HCT116 (cell line): ENCODE data around the gene TBC1D4. TPM values are rescaled to one million over a fixed set of nuclear protein-coding genes. Genes with fewer than 3 reads are reported as not detected.

ENCODE experiments used
- ATAC-seq: fragments of 200-7000 bp; cut with Tn5 transposase; 2 replicates; pipeline ENCODE4 v1.9.1; 2020; ENCODE audit warnings: mild to moderate bottlenecking, moderate library complexity
- BruUV-seq: library from RNA; stranded (reverse); fragments of 400-500 nt; replicated peaks from 2 replicates; lab custom pipeline; 2021; lab: Mats Ljungman, UMichigan
- CTCF ChIA-PET: fragments of 300-600 bp; sonication (Branson Sonifier 250); formaldehyde crosslinking; loops from one replicate; lab custom pipeline; 2021; ENCODE audit warnings: antibody characterized with exemption; lab: Charles Lee
- POLR2A ChIA-PET: fragments of 300-600, 350-600 bp; sonication (Branson Sonifier 250); formaldehyde crosslinking; loops from one replicate; lab custom pipeline; 2021; ENCODE audit warnings: antibody characterized with exemption; lab: Charles Lee
- RAD21 ChIA-PET, 2 experiments: fragments of 300-600 bp; sonication (Branson Sonifier 250); formaldehyde crosslinking; loops; one replicate each; lab custom pipeline; 2023; ENCODE audit warnings: low total read pairs in 2 of 2; ENCODE audit not compliant: uncharacterized antibody in 2 of 2, unreplicated experiment in 2 of 2, low non-redundant PET in 1 of 2; lab: Charles Lee
- DNase-seq: peaks from one replicate; pipeline ENCODE4 v3.0.0-alpha.2; 2010; ENCODE audit warnings: low read depth, low spot score
- H2AFZ ChIP-seq: fragments of 200-600 bp; shearing (Covaris generic), sonication (generic); 2 replicates; pipeline ENCODE4 v1.6.1; 2017; ENCODE audit warnings: low read depth, mixed run types, mixed read lengths, antibody characterized with exemption, low read length; ENCODE audit not compliant: poor library complexity, severe bottlenecking
- H3K27ac ChIP-seq: 2 replicates; pipeline ENCODE4 v1.5.1; 2012; ENCODE audit warnings: low read depth, low read length
- H3K27me3 ChIP-seq: fragments of 200-600 bp; sonication (generic); 2 replicates; pipeline ENCODE4 v1.6.1; 2016; ENCODE audit warnings: mixed run types, low read length, mixed read lengths; ENCODE audit not compliant: insufficient read depth
- H3K36me3 ChIP-seq, 2 experiments: fragments of 200-500 bp in 1 of 2; fragments of 200-600 bp in 1 of 2; sonication (Bioruptor generic) in 1 of 2; sonication (generic) in 1 of 2; 2 replicates each; pipeline versions ENCODE4 v1.5.1 to v1.6.1; 2014 to 2016; ENCODE audit warnings: low read length in 2 of 2, inconsistent platforms in 1 of 2, mixed read lengths in 1 of 2, mixed run types in 1 of 2; ENCODE audit not compliant: insufficient read depth in 2 of 2, control insufficient read depth in 1 of 2
- H3K4me1 ChIP-seq, 2 experiments: fragments of 200-600 bp in 1 of 2; sonication (generic) in 1 of 2; 2 replicates each; pipeline versions ENCODE4 v1.5.1 to v1.6.1; 2012 to 2017; ENCODE audit warnings: low read length in 2 of 2, inconsistent platforms in 1 of 2, mild to moderate bottlenecking in 1 of 2, mixed read lengths in 1 of 2, mixed run types in 1 of 2, moderate library complexity in 1 of 2; ENCODE audit not compliant: insufficient read depth in 2 of 2, control insufficient read depth in 1 of 2
- H3K4me2 ChIP-seq: fragments of 200-600 bp; sonication (generic); 2 replicates; pipeline ENCODE4 v1.6.1; 2017; ENCODE audit warnings: mixed run types, low read length, mixed read lengths
- H3K4me3 ChIP-seq, 2 experiments: fragments of 200-600 bp in 1 of 2; sonication (generic) in 1 of 2; replicated peaks in 1 of 2; 2 replicates each; pipeline ENCODE4 v1.5.1; 2011 to 2016; ENCODE audit warnings: low read length in 2 of 2, control low read depth in 1 of 2, low read depth in 1 of 2, mild to moderate bottlenecking in 1 of 2, mixed read lengths in 1 of 2, mixed run types in 1 of 2
- H3K79me2 ChIP-seq: fragments of 200-600 bp; sonication (generic); 2 replicates; pipeline ENCODE4 v1.6.1; 2017; ENCODE audit warnings: mild to moderate bottlenecking, mixed run types, low read length, moderate library complexity, mixed read lengths; ENCODE audit not compliant: insufficient read depth
- H3K9ac ChIP-seq: fragments of 200-600 bp; sonication (generic); 2 replicates; pipeline ENCODE4 v1.6.1; 2016; ENCODE audit warnings: low read length, mixed read lengths
- H3K9me2 ChIP-seq: fragments of 200-600 bp; sonication (generic), shearing (Covaris generic); 2 replicates; pipeline ENCODE4 v1.6.1; 2017; ENCODE audit warnings: mixed run types, mild to moderate bottlenecking, moderate library complexity; ENCODE audit not compliant: insufficient read depth
- H3K9me3 ChIP-seq, 2 experiments: fragments of 200-500 bp in 1 of 2; fragments of 200-600 bp in 1 of 2; sonication (Bioruptor generic) in 1 of 2; sonication (generic) in 1 of 2; 2 replicates each; pipeline ENCODE4 v1.6.1; 2014 to 2017; ENCODE audit warnings: low read length in 2 of 2, mixed read lengths in 2 of 2, inconsistent platforms in 1 of 2, low read depth in 1 of 2, mild to moderate bottlenecking in 1 of 2, mixed run types in 1 of 2, moderate library complexity in 1 of 2; ENCODE audit not compliant: control insufficient read depth in 1 of 2, insufficient read depth in 1 of 2
- H4K20me1 ChIP-seq: fragments of 200-600 bp; sonication (generic), shearing (Covaris generic); 2 replicates; pipeline ENCODE4 v1.6.1; 2017; ENCODE audit warnings: mixed run types, mild to moderate bottlenecking, moderate library complexity; ENCODE audit not compliant: insufficient read depth
- EGR1 ChIP-seq: IDR thresholded peaks from 2 replicates; pipeline ENCODE4 v1.6.1; 2012; ENCODE audit warnings: low read depth
- EZH2 ChIP-seq: fragments of 200-600 bp; sonication (generic); IDR thresholded peaks from 2 replicates; pipeline ENCODE4 v1.6.1; 2017; ENCODE audit warnings: antibody characterized with exemption, mixed run types
- EZH2phosphoT487 ChIP-seq: fragments of 200-600 bp; IDR thresholded peaks from 2 replicates; pipeline ENCODE4 v1.6.1; 2018; ENCODE audit warnings: antibody characterized with exemption, borderline replicate concordance
- POLR2A ChIP-seq: IDR thresholded peaks from 2 replicates; pipeline ENCODE4 v1.7.0; 2011; ENCODE audit warnings: borderline replicate concordance; ENCODE audit not compliant: insufficient read depth, insufficient read length; ENCODE audit errors: extremely low read depth
- RAD21 ChIP-seq: IDR thresholded peaks from 2 replicates; pipeline ENCODE4 v1.6.1; 2012; ENCODE audit warnings: low read depth, mild to moderate bottlenecking
- REST ChIP-seq: IDR thresholded peaks from 2 replicates; pipeline ENCODE4 v1.6.1; 2012; ENCODE audit warnings: low read depth
- SP1 ChIP-seq: IDR thresholded peaks from 2 replicates; pipeline ENCODE4 v1.6.1; 2012; ENCODE audit warnings: low read depth
- SRF ChIP-seq: IDR thresholded peaks from 2 replicates; pipeline ENCODE4 v1.6.1; 2012; ENCODE audit warnings: low read depth
- TCF7L2 ChIP-seq: IDR thresholded peaks from 2 replicates; pipeline ENCODE4 v1.7.0; 2011; ENCODE audit warnings: borderline replicate concordance, inconsistent platforms; ENCODE audit not compliant: insufficient read depth, insufficient read length; ENCODE audit errors: extremely low read depth
- YY1 ChIP-seq: IDR thresholded peaks from 2 replicates; pipeline ENCODE4 v1.6.1; 2011; ENCODE audit warnings: low read length, low read depth, moderate library complexity, mild to moderate bottlenecking; ENCODE audit not compliant: insufficient replicate concordance; ENCODE audit errors: extremely low read depth
- intact Hi-C: fragments of 100-400 bp; cut with micrococcal nuclease; formaldehyde crosslinking; loops from 2 replicates; pipeline ENCODE4 v1.10.0; 2022
- total RNA-seq: library from RNA; stranded (reverse); gene quantifications from one replicate; pipeline ENCODE4 v1.2.1, GENCODE V29; 2021; ENCODE audit not compliant: unreplicated experiment

TBC1D4 gene
- total RNA-seq, 1 experiment from 2014 or later = 24.6 TPM

- TF ChIP-seq REST (no peak), TCF7L2 (peak; percentile 53), EGR1 (no peak), POLR2A (peak; percentile 20), YY1 (peak; percentile 16), EZH2phosphoT487 (no peak), RAD21 (peak; percentile 68), SP1 (peak; percentile 52), SRF (no peak)
Observed at GRCh38 chr13:75482070-75482819, at the start of gene TBC1D4 (continued).

GRCh38 chr13:75530549-75530961, 48.6 kb upstream of the TBC1D4 start:
- no peaks in the 10 kb centered on the region for H3K9me3 ChIP-seq
- peaks cover 13 to 24% of the 10 kb centered on the region in 2 experiments; a peak in 3 of 4 replicates for H3K36me3 ChIP-seq
- H3K27me3 ChIP-seq = no peaks in the 10 kb centered on the region
- intact Hi-C loops = no loop called here
- H3K9ac ChIP-seq = no peak overlapping the region
- BruUV-seq = no TSS peak
- H3K4me3 ChIP-seq = no peak overlapping the region
- ChIA-PET CTCF (no interaction called here), RAD21 (no interaction called here), POLR2A (no interaction called here)
- no peak overlapping the region for H2AFZ ChIP-seq
- no peaks in the 10 kb centered on the region for H3K4me1 ChIP-seq
- H3K9me2 ChIP-seq = no peaks in the 10 kb centered on the region
- H3K27ac ChIP-seq = no peak overlapping the region
- TF ChIP-seq POLR2A (no peak), SP1 (no peak), EGR1 (no peak), EZH2 (no peak)
- TF ChIP-seq, all 23 proteins: peak for 0
- DNase-seq (no peak), ATAC-seq (no peak)
- Histone ChIP-seq H3K4me2 (no peak overlapping the region), H4K20me1 (no peaks in the 10 kb centered on the region; the same call in 1 of the 2 replicates), H3K79me2 (no peaks in the 10 kb centered on the region)
